Chondrocyte (in vitro differentiated cells): ENCODE data around the gene CLTB. TPM values are rescaled to one million over a fixed set of nuclear protein-coding genes. Genes with fewer than 3 reads are reported as not detected.

ENCODE experiments used
- DNase-seq: peaks from one replicate; pipeline ENCODE4 v3.0.0; 2021; ENCODE audit warnings: mixed read lengths, low spot score
- H3K27ac Mint-ChIP-seq: one replicate; pipeline ENCODE4 v1.8.0; 2021; ENCODE audit warnings: mild to moderate bottlenecking, moderate library complexity, mixed read lengths; ENCODE audit not compliant: unreplicated experiment
- H3K27me3 Mint-ChIP-seq: 2 replicates; pipeline ENCODE4 v1.8.0; 2021; ENCODE audit warnings: low read depth, mixed read lengths
- H3K36me3 Mint-ChIP-seq: 2 replicates; pipeline ENCODE4 v1.8.0; 2021; ENCODE audit warnings: low read depth, mixed read lengths
- H3K4me1 Mint-ChIP-seq: 2 replicates; pipeline ENCODE4 v1.8.0; 2021; ENCODE audit warnings: low read depth, mild to moderate bottlenecking, mixed read lengths
- H3K4me3 Mint-ChIP-seq: one replicate; pipeline ENCODE4 v1.8.0; 2021; ENCODE audit warnings: mild to moderate bottlenecking, moderate library complexity, mixed read lengths; ENCODE audit not compliant: unreplicated experiment
- H3K9me3 Mint-ChIP-seq: 2 replicates; pipeline ENCODE4 v1.8.0; 2021; ENCODE audit warnings: low read depth, mixed read lengths
- CTCF ChIP-seq: fragments of 200-600 bp; sonication (generic); IDR thresholded peaks from 2 replicates; pipeline ENCODE4 v1.5.0; 2021; ENCODE audit warnings: antibody characterized with exemption, mild to moderate bottlenecking, moderate library complexity
- total RNA-seq: library from RNA; stranded (reverse); gene quantifications from 3 replicates; pipeline ENCODE4 v1.2.1, GENCODE V29; 2021

Gene CLTB
- total RNA-seq, 1 donor from 2014 or later, result 65.3 TPM

GRCh38 chr5:176356179-176356566 lies 60.2 kb downstream of the CLTB start:
- Mint-ChIP-seq H3K27ac (no peak overlapping the region), H3K4me3 (no peak overlapping the region), H3K4me1 (peaks cover 17% of the 10 kb centered on the region), H3K27me3 (no peaks in the 10 kb centered on the region), H3K9me3 (no peaks in the 10 kb centered on the region), H3K36me3 (peaks cover 30% of the 10 kb centered on the region)
- no peak for DNase-seq
- no peak for TF ChIP-seq CTCF

GRCh38 chr5:176355400-176356178 lies 60.8 kb downstream of the CLTB start:
- Mint-ChIP-seq H3K4me3 (no peak overlapping the region), H3K9me3 (no peaks in the 10 kb centered on the region), H3K4me1 (peaks cover 17% of the 10 kb centered on the region), H3K36me3 (peaks cover 31% of the 10 kb centered on the region), H3K27me3 (no peaks in the 10 kb centered on the region), H3K27ac (no peak overlapping the region)
- TF ChIP-seq CTCF, result peak; percentile 7
- DNase-seq, result no peak

GRCh38 chr5:176353533-176353932 lies 62.8 kb downstream of the CLTB start:
- Mint-ChIP-seq H3K4me1 (peaks cover 9% of the 10 kb centered on the region), H3K9me3 (no peaks in the 10 kb centered on the region), H3K4me3 (no peak overlapping the region), H3K36me3 (peaks cover 36% of the 10 kb centered on the region), H3K27ac (no peak overlapping the region), H3K27me3 (no peaks in the 10 kb centered on the region)
- no peak for TF ChIP-seq CTCF
- DNase-seq, result no peak

- Mint-ChIP-seq H3K4me1 (peaks cover under 1% of the 10 kb centered on the region), H3K27ac (no peak overlapping the region)
Observed at GRCh38 chr5:176352116-176352878, 64.0 kb downstream of the CLTB start.

More at GRCh38 chr5:176352116-176352878, 64.0 kb downstream of the CLTB start:
- Mint-ChIP-seq H3K4me3 (no peak overlapping the region), H3K27me3 (no peaks in the 10 kb centered on the region), H3K36me3 (peaks cover 43% of the 10 kb centered on the region), H3K9me3 (no peaks in the 10 kb centered on the region)
- no peak for TF ChIP-seq CTCF
- no peak for DNase-seq
